GM21529 (cell line): Measurements from ENCODE around the gene ARHGEF3.
"Not testable (repeated sequence)": the region's sequence is repeated elsewhere in the genome, so short reads cannot be mapped to it uniquely, and the experiment has no call there.

ENCODE experiments used
- ATAC-seq: cut with Tn5 transposase; IDR thresholded peaks from one replicate; pipeline ENCODE4 v1.9.1; 2021; ENCODE audit not compliant: unreplicated experiment

ARHGEF3 gene

GRCh38 chr3:56772952-56773938 is 28.5 kb downstream of the ARHGEF3 start:
- ATAC-seq: no peak

- no peak for ATAC-seq
These were observed 30.4 kb downstream of the ARHGEF3 start for GRCh38 chr3:56771376-56771775.

GRCh38 chr3:56769116-56769707 is 32.5 kb downstream of the ARHGEF3 start:
- no peak for ATAC-seq

GRCh38 chr3:56764904-56765547 is 36.7 kb downstream of the ARHGEF3 start:
- ATAC-seq: no peak

GRCh38 chr3:56764184-56764583 is 37.6 kb downstream of the ARHGEF3 start:
- ATAC-seq: no peak

GRCh38 chr3:56763233-56763632 is 38.5 kb downstream of the ARHGEF3 start:
- no peak for ATAC-seq

GRCh38 chr3:56762718-56763117 is 39.0 kb downstream of the ARHGEF3 start:
- ATAC-seq: no peak

GRCh38 chr3:56761887-56762651 is 39.7 kb downstream of the ARHGEF3 start:
- ATAC-seq: no peak

GRCh38 chr3:56761023-56761422 is 40.7 kb downstream of the ARHGEF3 start:
- no peak for ATAC-seq

- no peak for ATAC-seq
These were observed 42.2 kb downstream of the ARHGEF3 start for GRCh38 chr3:56759532-56759931.

GRCh38 chr3:56758539-56758981 is 43.2 kb downstream of the ARHGEF3 start:
- peak; percentile 75 for ATAC-seq

- not testable (repeated sequence) for ATAC-seq
These were observed 43.7 kb downstream of the ARHGEF3 start for GRCh38 chr3:56758042-56758441.

GRCh38 chr3:56754741-56755417 is 46.9 kb downstream of the ARHGEF3 start:
- ATAC-seq: peak; percentile 36

- ATAC-seq: peak; percentile 80
These were observed 48.4 kb downstream of the ARHGEF3 start for GRCh38 chr3:56753206-56753820.

GRCh38 chr3:56751056-56751707 is 50.6 kb downstream of the ARHGEF3 start:
- no peak for ATAC-seq

- ATAC-seq: no peak
These were observed 53.0 kb downstream of the ARHGEF3 start for GRCh38 chr3:56748663-56749231.

GRCh38 chr3:56747150-56747549 is 54.6 kb downstream of the ARHGEF3 start:
- ATAC-seq: no peak

- ATAC-seq: no peak
These were observed 57.7 kb downstream of the ARHGEF3 start for GRCh38 chr3:56744016-56744415.

GRCh38 chr3:56742887-56743286 is 58.9 kb downstream of the ARHGEF3 start:
- no peak for ATAC-seq
